Muscle of arm (tissue), 12 donors: ENCODE results near the gene C1orf216. TPM values are rescaled to one million over a fixed set of nuclear protein-coding genes. Genes with fewer than 3 reads are reported as not detected.

Experiments
- polyA plus RNA-seq, 12 donors: library from polyadenylated mRNA; unstranded; fragments of 120-200 nt; gene quantifications; one replicate each; pipeline ENCODE4 v1.2.1, GENCODE V29; 2013; ENCODE audit not compliant: insufficient read length in 12 of 12

C1orf216 gene
- polyA plus RNA-seq, 12 donors: 6.4 to 14.0 (median 10.6) TPM; not detected in 1

Other genes with a start within 250 kb of the C1orf216 start
- gene KIAA0319L, start 161.5 kb downstream of the C1orf216 start, polyA plus RNA-seq: 100 to 1,000 TPM in 1 of 12 donors, 10 to 100 TPM in 11; 29.4 to 175 (median 41.0) TPM
- 10 to 100 TPM in 10 of 12 donors, 1 to 10 TPM in 1, not detected in 1; 5.6 to 18.0 (median 13.9) TPM for gene NCDN, start 161.1 kb downstream of the C1orf216 start, polyA plus RNA-seq
- gene TFAP2E, start 145.6 kb downstream of the C1orf216 start, polyA plus RNA-seq: 1 to 10 TPM in 2 of 12 donors, under 1 TPM in 8, not detected in 2; 0.31 to 2.3 (median 0.57) TPM
- gene PSMB2, start 77.4 kb downstream of the C1orf216 start, polyA plus RNA-seq: 10 to 100 TPM in 11 of 12 donors, not detected in 1; 34.6 to 72.2 (median 64.1) TPM
- 10 to 100 TPM in 1 of 12 donors, 1 to 10 TPM in 10, not detected in 1; 2.6 to 10.4 (median 7.3) TPM for gene CLSPN, start 51.1 kb upstream of the C1orf216 start, polyA plus RNA-seq
- 10 to 100 TPM in 10 of 12 donors, 1 to 10 TPM in 1, not detected in 1; 9.4 to 30.5 (median 14.8) TPM for gene AGO4, start 89.1 kb upstream of the C1orf216 start, polyA plus RNA-seq
- gene AGO1, start 164.3 kb upstream of the C1orf216 start, polyA plus RNA-seq: 10 to 100 TPM in 7 of 12 donors, 1 to 10 TPM in 5; 8.2 to 39.8 (median 10.4) TPM
- gene AGO3, start 212.2 kb upstream of the C1orf216 start, polyA plus RNA-seq: 10 to 100 TPM in 8 of 12 donors, 1 to 10 TPM in 4; 9.3 to 94.1 (median 12.0) TPM